HUES64 (cell line): Measurements from ENCODE around the gene GOLGA7B. TPM values are rescaled to one million over a fixed set of nuclear protein-coding genes. Genes with fewer than 3 reads are reported as not detected.

Source experiments
- H3K27ac ChIP-seq: 2 replicates; pipeline ENCODE4 v1.7.0; 2013; ENCODE audit warnings: low read depth, low read length, inconsistent platforms
- H3K27me3 ChIP-seq: 2 replicates; pipeline ENCODE4 v1.6.1; 2013; ENCODE audit warnings: mild to moderate bottlenecking, low read length; ENCODE audit not compliant: insufficient read depth
- H3K36me3 ChIP-seq: 2 replicates; pipeline ENCODE4 v1.6.1; 2013; ENCODE audit warnings: mild to moderate bottlenecking, low read length; ENCODE audit not compliant: insufficient read depth
- H3K4me1 ChIP-seq: 2 replicates; pipeline ENCODE4 v1.6.1; 2013; ENCODE audit warnings: mild to moderate bottlenecking, low read length, moderate library complexity; ENCODE audit not compliant: insufficient read depth
- H3K4me3 ChIP-seq: 2 replicates; pipeline ENCODE4 v1.5.1; 2013; ENCODE audit warnings: mild to moderate bottlenecking, low read length, moderate library complexity
- H3K9ac ChIP-seq: 2 replicates; pipeline ENCODE4 v1.6.1; 2013; ENCODE audit warnings: mild to moderate bottlenecking, low read depth, low read length
- H3K9me3 ChIP-seq: 2 replicates; pipeline ENCODE4 v1.6.1; 2013; ENCODE audit warnings: low read depth, low read length; ENCODE audit not compliant: insufficient read depth
- WGBS: fragments of 150-250, 120-280 bp; methylation state at CpG from one replicate; pipeline ENCODE4 v1.1.7; 2013; ENCODE audit warnings: missing lambda C conversion rate; 5-methylcytosine and 5-hydroxymethylcytosine counted together
- polyA plus RNA-seq, 2 experiments: library from polyadenylated mRNA; stranded (reverse); fragments of 50-300 nt; gene quantifications; one replicate each; pipeline ENCODE4 v1.2.3, GENCODE V29; 2013

GOLGA7B gene
- polyA plus RNA-seq (2013, experiment 1 of 2): 0.05 TPM
- not detected for polyA plus RNA-seq (2013, experiment 2 of 2)

- Histone ChIP-seq H3K27me3 (peaks cover 52% of the 10 kb centered on the region), H3K9ac (no peak within 1 kb of the TSS), H3K27ac (no peak within 1 kb of the TSS), H3K4me3 (peak within 1 kb of the TSS; percentile 58), H3K4me1 (peaks cover 3% of the 10 kb centered on the region; the same call in 1 of the 2 replicates), H3K9me3 (no peaks in the 10 kb centered on the region), H3K36me3 (no peaks in the 10 kb centered on the region)
- 1% methylated on average over 86 of the region's 87 CpGs for WGBS
Observed at GRCh38 chr10:97849687-97850402, at the start of gene GOLGA7B. TSS of gene GOLGA7B (plus strand) at chr10:97849843. CDS start at chr10:97850304, 461 bp downstream.

- Histone ChIP-seq H3K36me3 (no peaks in the 10 kb centered on the region), H3K4me1 (peaks cover 4% of the 10 kb centered on the region; the same call in 1 of the 2 replicates), H3K9ac (no peak overlapping the region), H3K27me3 (no peaks in the 10 kb centered on the region), H3K4me3 (no peak overlapping the region), H3K27ac (no peak overlapping the region), H3K9me3 (peaks cover 11% of the 10 kb centered on the region; the same call in 1 of the 2 replicates)
- 94% methylated on average over 9 of the region's 9 CpGs for WGBS
Observed at GRCh38 chr10:97800474-97800873, 49.2 kb upstream of the GOLGA7B start.

GRCh38 chr10:97801422-97801821, 48.2 kb upstream of the GOLGA7B start:
- no peak overlapping the region for H3K9ac ChIP-seq
- no peaks in the 10 kb centered on the region for H3K27me3 ChIP-seq
- H3K4me1 ChIP-seq: peaks cover 13% of the 10 kb centered on the region
- H3K36me3 ChIP-seq: no peaks in the 10 kb centered on the region
- peaks cover 11% of the 10 kb centered on the region; the same call in 1 of the 2 replicates for H3K9me3 ChIP-seq
- no peak overlapping the region for H3K27ac ChIP-seq
- WGBS: 92% methylated on average over 5 of the region's 5 CpGs
- H3K4me3 ChIP-seq: no peak overlapping the region

- Histone ChIP-seq H3K9ac (no peak overlapping the region), H3K36me3 (no peaks in the 10 kb centered on the region), H3K27me3 (no peaks in the 10 kb centered on the region), H3K4me3 (no peak overlapping the region), H3K27ac (no peak overlapping the region), H3K9me3 (no peaks in the 10 kb centered on the region), H3K4me1 (peaks cover 13% of the 10 kb centered on the region)
- WGBS: 51% methylated on average over 12 of the region's 12 CpGs
Observed at GRCh38 chr10:97805096-97805884, 44.4 kb upstream of the GOLGA7B start.

GRCh38 chr10:97805949-97806348, 43.7 kb upstream of the GOLGA7B start:
- 62% methylated on average over 6 of the region's 6 CpGs for WGBS
- H3K4me1 ChIP-seq: peaks cover 13% of the 10 kb centered on the region
- H3K27ac ChIP-seq: no peak overlapping the region
- no peak overlapping the region for H3K9ac ChIP-seq
- H3K4me3 ChIP-seq: no peak overlapping the region
- H3K9me3 ChIP-seq: no peaks in the 10 kb centered on the region
- H3K27me3 ChIP-seq: no peaks in the 10 kb centered on the region
- no peaks in the 10 kb centered on the region for H3K36me3 ChIP-seq

GRCh38 chr10:97810446-97810845, 39.2 kb upstream of the GOLGA7B start:
- H3K4me1 ChIP-seq: peaks cover 9% of the 10 kb centered on the region
- H3K4me3 ChIP-seq: no peak overlapping the region
- 84% methylated on average over 7 of the region's 7 CpGs for WGBS
- no peak overlapping the region for H3K27ac ChIP-seq
- H3K36me3 ChIP-seq: no peaks in the 10 kb centered on the region
- no peaks in the 10 kb centered on the region for H3K9me3 ChIP-seq
- no peak overlapping the region for H3K9ac ChIP-seq
- no peaks in the 10 kb centered on the region for H3K27me3 ChIP-seq

GRCh38 chr10:97811958-97812357, 37.7 kb upstream of the GOLGA7B start:
- Histone ChIP-seq H3K4me1 (no peaks in the 10 kb centered on the region), H3K9me3 (no peaks in the 10 kb centered on the region), H3K9ac (no peak overlapping the region), H3K27me3 (no peaks in the 10 kb centered on the region), H3K36me3 (no peaks in the 10 kb centered on the region), H3K4me3 (no peak overlapping the region), H3K27ac (no peak overlapping the region)
- 80% methylated on average over 3 of the region's 3 CpGs for WGBS

GRCh38 chr10:97812696-97813095, 36.9 kb upstream of the GOLGA7B start:
- H3K4me1 ChIP-seq: no peaks in the 10 kb centered on the region
- H3K4me3 ChIP-seq: no peak overlapping the region
- no peak overlapping the region for H3K9ac ChIP-seq
- no peaks in the 10 kb centered on the region for H3K9me3 ChIP-seq
- no peaks in the 10 kb centered on the region for H3K27me3 ChIP-seq
- 85% methylated on average over 7 of the region's 8 CpGs for WGBS
- H3K27ac ChIP-seq: no peak overlapping the region
- no peaks in the 10 kb centered on the region for H3K36me3 ChIP-seq

- WGBS: 78% methylated on average over 3 of the region's 3 CpGs
- H3K9me3 ChIP-seq: no peaks in the 10 kb centered on the region
- H3K9ac ChIP-seq: no peak overlapping the region
- H3K4me1 ChIP-seq: no peaks in the 10 kb centered on the region
- no peak overlapping the region for H3K27ac ChIP-seq
- no peak overlapping the region for H3K4me3 ChIP-seq
- no peaks in the 10 kb centered on the region for H3K27me3 ChIP-seq
- H3K36me3 ChIP-seq: no peaks in the 10 kb centered on the region
Observed at GRCh38 chr10:97813311-97813710, 36.3 kb upstream of the GOLGA7B start.

- Histone ChIP-seq H3K4me1 (no peaks in the 10 kb centered on the region), H3K9ac (no peak overlapping the region), H3K27ac (no peak overlapping the region), H3K36me3 (no peaks in the 10 kb centered on the region), H3K9me3 (no peaks in the 10 kb centered on the region), H3K4me3 (no peak overlapping the region), H3K27me3 (no peaks in the 10 kb centered on the region)
- 92% methylated on average over 5 of the region's 5 CpGs for WGBS
Observed at GRCh38 chr10:97814996-97815395, 34.6 kb upstream of the GOLGA7B start.

- WGBS: 83% methylated on average over 4 of the region's 4 CpGs
- no peak overlapping the region for H3K4me3 ChIP-seq
- no peaks in the 10 kb centered on the region for H3K9me3 ChIP-seq
- no peaks in the 10 kb centered on the region for H3K36me3 ChIP-seq
- H3K27ac ChIP-seq: no peak overlapping the region
- H3K27me3 ChIP-seq: no peaks in the 10 kb centered on the region
- no peak overlapping the region for H3K9ac ChIP-seq
- peaks cover 7% of the 10 kb centered on the region; the same call in 1 of the 2 replicates for H3K4me1 ChIP-seq
Observed at GRCh38 chr10:97816609-97817008, 33.0 kb upstream of the GOLGA7B start.
